Activated CD4-positive, alpha-beta T cell treated with anti-CD3 and anti-CD28 coated beads, Interleukin-2, amount 10 ng/mL, durations not matched to agents 24 days and 14 days (primary cell): ENCODE measurements around the gene GLDC. TPM values are rescaled to one million over a fixed set of nuclear protein-coding genes. Genes with fewer than 3 reads are reported as not detected.
"Not testable (repeated sequence)": the region's sequence is repeated elsewhere in the genome, so short reads cannot be mapped to it uniquely, and the experiment has no call there.

ENCODE experiments used
- DNase-seq: peaks from one replicate; pipeline ENCODE4 v3.0.0; 2022
- H3K27ac Mint-ChIP-seq: one replicate; pipeline ENCODE4 v1.8.0; 2022; ENCODE audit warnings: mild to moderate bottlenecking, mixed read lengths
- H3K27me3 Mint-ChIP-seq: one replicate; pipeline ENCODE4 v1.8.0; 2022; ENCODE audit warnings: mixed read lengths
- H3K36me3 Mint-ChIP-seq: one replicate; pipeline ENCODE4 v1.8.0; 2022; ENCODE audit warnings: low read depth, mild to moderate bottlenecking, mixed read lengths
- H3K4me1 Mint-ChIP-seq: one replicate; pipeline ENCODE4 v1.8.0; 2021; ENCODE audit warnings: mixed read lengths
- H3K4me3 Mint-ChIP-seq: one replicate; pipeline ENCODE4 v1.8.0; 2022; ENCODE audit warnings: mild to moderate bottlenecking, moderate library complexity, mixed read lengths
- H3K9me3 Mint-ChIP-seq: one replicate; pipeline ENCODE4 v1.8.0; 2021; ENCODE audit warnings: mixed read lengths
- intact Hi-C: fragments of 100-400 bp; cut with micrococcal nuclease; formaldehyde crosslinking; loops from one replicate; pipeline ENCODE4 v1.15.1; 2023
- total RNA-seq: library from RNA; stranded (reverse); gene quantifications from 2 replicates; pipeline ENCODE4 v1.2.3, GENCODE V29; 2022

The GLDC gene
- total RNA-seq, 1 donor from 2014 or later = 1.1 TPM

GRCh38 chr9:6645105-6645354 is 499 bp downstream of the GLDC start:
- H3K9me3 Mint-ChIP-seq, H3K36me3 Mint-ChIP-seq, H3K27ac Mint-ChIP-seq: not testable (repeated sequence)
- intact Hi-C loops = loop anchor here (1.0 kb wide), 1 partner anchor 36 kb away; no protein-coding TSS in a partner anchor
- DNase-seq = peak; percentile 63
- peaks cover 19% of the 10 kb centered on the region for H3K4me1 Mint-ChIP-seq
- H3K4me3 Mint-ChIP-seq = peak overlapping the region; percentile 70
- peaks cover 63% of the 10 kb centered on the region for H3K27me3 Mint-ChIP-seq

GRCh38 chr9:6644346-6645104 is 1.0 kb downstream of the GLDC start:
- intact Hi-C loops = loop anchor here (1.0 kb wide), 1 partner anchor 37 kb away; no protein-coding TSS in a partner anchor
- H3K9me3 Mint-ChIP-seq = no peaks in the 10 kb centered on the region
- peaks cover 64% of the 10 kb centered on the region for H3K27me3 Mint-ChIP-seq

GRCh38 chr9:6641961-6642360 is 3.6 kb downstream of the GLDC start:
- H3K36me3 Mint-ChIP-seq = no peaks in the 10 kb centered on the region
- no peak overlapping the region for H3K27ac Mint-ChIP-seq
- peaks cover 49% of the 10 kb centered on the region for H3K27me3 Mint-ChIP-seq
- intact Hi-C loops = no loop called here
- DNase-seq = no peak
- H3K4me1 Mint-ChIP-seq = peaks cover 19% of the 10 kb centered on the region
- H3K9me3 Mint-ChIP-seq = no peaks in the 10 kb centered on the region
- H3K4me3 Mint-ChIP-seq = no peak overlapping the region

More at GRCh38 chr9:6644346-6645104, 1.0 kb downstream of the GLDC start:
- Mint-ChIP-seq H3K27ac (no peak overlapping the region), H3K4me1 (peaks cover 19% of the 10 kb centered on the region), H3K36me3 (no peaks in the 10 kb centered on the region), H3K4me3 (peak overlapping the region; percentile 70)
- DNase-seq = no peak

- Mint-ChIP-seq H3K4me1 (peaks cover 19% of the 10 kb centered on the region), H3K27me3 (peaks cover 46% of the 10 kb centered on the region), H3K36me3 (no peaks in the 10 kb centered on the region), H3K27ac (no peak overlapping the region), H3K9me3 (no peaks in the 10 kb centered on the region), H3K4me3 (no peak overlapping the region)
- intact Hi-C loops = no loop called here
- no peak for DNase-seq
Measured at GRCh38 chr9:6641561-6641960, 4.0 kb downstream of the GLDC start.

- H3K36me3 Mint-ChIP-seq = no peaks in the 10 kb centered on the region
- peaks cover 15% of the 10 kb centered on the region for H3K4me1 Mint-ChIP-seq
- no peak for DNase-seq
- H3K4me3 Mint-ChIP-seq = no peak overlapping the region
- H3K27me3 Mint-ChIP-seq = peaks cover 44% of the 10 kb centered on the region
- no peak overlapping the region for H3K27ac Mint-ChIP-seq
- H3K9me3 Mint-ChIP-seq = no peaks in the 10 kb centered on the region
- intact Hi-C loops = no loop called here
Measured at GRCh38 chr9:6641056-6641455, 4.5 kb downstream of the GLDC start.

- H3K27me3 Mint-ChIP-seq = peaks cover 40% of the 10 kb centered on the region
Measured at GRCh38 chr9:6640268-6641051, 5.1 kb downstream of the GLDC start.

GRCh38 chr9:6639622-6640021 is 5.9 kb downstream of the GLDC start:
- Mint-ChIP-seq H3K4me1 (peaks cover 6% of the 10 kb centered on the region), H3K27ac (no peak overlapping the region), H3K9me3 (no peaks in the 10 kb centered on the region), H3K4me3 (no peak overlapping the region), H3K27me3 (peaks cover 39% of the 10 kb centered on the region), H3K36me3 (no peaks in the 10 kb centered on the region)
- intact Hi-C loops = no loop called here
- no peak for DNase-seq

More at GRCh38 chr9:6640268-6641051, 5.1 kb downstream of the GLDC start:
- Mint-ChIP-seq H3K4me1 (peaks cover 10% of the 10 kb centered on the region), H3K9me3 (no peaks in the 10 kb centered on the region), H3K27ac (no peak overlapping the region), H3K4me3 (no peak overlapping the region), H3K36me3 (no peaks in the 10 kb centered on the region)
- no peak for DNase-seq
- intact Hi-C loops = no loop called here

- no peak for DNase-seq
- Mint-ChIP-seq H3K27me3 (peaks cover 12% of the 10 kb centered on the region), H3K4me1 (no peaks in the 10 kb centered on the region), H3K36me3 (no peaks in the 10 kb centered on the region), H3K27ac (no peak overlapping the region), H3K9me3 (no peaks in the 10 kb centered on the region), H3K4me3 (no peak overlapping the region)
- intact Hi-C loops = no loop called here
Measured at GRCh38 chr9:6634444-6634843, 11.1 kb downstream of the GLDC start.

GRCh38 chr9:6633378-6633777 is 12.2 kb downstream of the GLDC start:
- no peak overlapping the region for H3K4me3 Mint-ChIP-seq

GRCh38 chr9:6632516-6633183 is 12.9 kb downstream of the GLDC start:
- no peaks in the 10 kb centered on the region for H3K4me1 Mint-ChIP-seq
- H3K9me3 Mint-ChIP-seq = no peaks in the 10 kb centered on the region
- no peak for DNase-seq

More at GRCh38 chr9:6633378-6633777, 12.2 kb downstream of the GLDC start:
- peaks cover 10% of the 10 kb centered on the region for H3K27me3 Mint-ChIP-seq
- no peaks in the 10 kb centered on the region for H3K36me3 Mint-ChIP-seq
- no peak for DNase-seq
- no peaks in the 10 kb centered on the region for H3K9me3 Mint-ChIP-seq
- no peaks in the 10 kb centered on the region for H3K4me1 Mint-ChIP-seq
- intact Hi-C loops = no loop called here
- H3K27ac Mint-ChIP-seq = no peak overlapping the region

GRCh38 chr9:6631207-6631512 is 14.4 kb downstream of the GLDC start:
- Mint-ChIP-seq H3K27me3 (peaks cover 10% of the 10 kb centered on the region), H3K36me3 (no peaks in the 10 kb centered on the region), H3K9me3 (no peaks in the 10 kb centered on the region), H3K4me1 (no peaks in the 10 kb centered on the region), H3K27ac (no peak overlapping the region), H3K4me3 (no peak overlapping the region)
- intact Hi-C loops = no loop called here
- no peak for DNase-seq

More at GRCh38 chr9:6632516-6633183, 12.9 kb downstream of the GLDC start:
- no peak overlapping the region for H3K27ac Mint-ChIP-seq
- peaks cover 10% of the 10 kb centered on the region for H3K27me3 Mint-ChIP-seq
- intact Hi-C loops = no loop called here
- H3K36me3 Mint-ChIP-seq = no peaks in the 10 kb centered on the region
- no peak overlapping the region for H3K4me3 Mint-ChIP-seq

GRCh38 chr9:6630502-6631206 is 14.9 kb downstream of the GLDC start:
- H3K27ac Mint-ChIP-seq = no peak overlapping the region
- no peak overlapping the region for H3K4me3 Mint-ChIP-seq
- no peaks in the 10 kb centered on the region for H3K4me1 Mint-ChIP-seq
- H3K36me3 Mint-ChIP-seq = no peaks in the 10 kb centered on the region
- H3K9me3 Mint-ChIP-seq = no peaks in the 10 kb centered on the region
- intact Hi-C loops = no loop called here
- no peak for DNase-seq
- H3K27me3 Mint-ChIP-seq = peaks cover 12% of the 10 kb centered on the region

GRCh38 chr9:6628704-6629103 is 16.8 kb downstream of the GLDC start:
- H3K27me3 Mint-ChIP-seq = peaks cover 9% of the 10 kb centered on the region
- H3K4me3 Mint-ChIP-seq = no peak overlapping the region
- no peak for DNase-seq
- no peaks in the 10 kb centered on the region for H3K36me3 Mint-ChIP-seq
- intact Hi-C loops = no loop called here
- no peaks in the 10 kb centered on the region for H3K4me1 Mint-ChIP-seq
- no peaks in the 10 kb centered on the region for H3K9me3 Mint-ChIP-seq
- H3K27ac Mint-ChIP-seq = no peak overlapping the region

- Mint-ChIP-seq H3K9me3 (peaks cover 3% of the 10 kb centered on the region), H3K27ac (no peak overlapping the region), H3K27me3 (peaks cover 5% of the 10 kb centered on the region), H3K4me3 (no peak overlapping the region), H3K4me1 (no peaks in the 10 kb centered on the region), H3K36me3 (no peaks in the 10 kb centered on the region)
- no peak for DNase-seq
- intact Hi-C loops = no loop called here
Measured at GRCh38 chr9:6625363-6625762, 20.2 kb downstream of the GLDC start.
